Activated CD8-positive, alpha-beta memory T cell treated with anti-CD3 and anti-CD28 coated beads, Interleukin-2, amount 50 U/mL, for 24 hours (primary cell): ENCODE measurements around the gene MAP7.

Experiments used
- DNase-seq: peaks from one replicate; pipeline ENCODE4 v3.0.0-alpha.2; 2020; ENCODE audit errors: extremely low read depth

The MAP7 gene

DNA sequence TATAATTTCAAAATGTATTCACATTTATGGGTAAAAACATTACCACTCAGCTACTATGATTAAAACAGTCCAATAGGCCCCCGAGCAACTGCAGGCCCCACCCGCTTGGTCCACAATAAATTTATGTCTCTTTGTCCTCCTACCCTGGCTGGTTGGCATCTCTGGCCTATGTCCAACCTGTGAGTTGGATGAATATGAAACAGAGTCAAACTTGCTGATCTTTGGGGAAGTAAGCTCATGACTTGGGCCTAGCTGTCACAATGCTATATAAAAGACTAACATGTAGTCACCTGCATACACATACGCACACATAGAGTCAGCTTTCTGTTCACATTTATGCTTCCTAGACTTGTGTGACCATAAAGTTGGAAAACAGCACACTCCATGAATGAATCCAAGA, 20.5 kb downstream of the MAP7 start:
- no peak for DNase-seq

- DNase-seq = no peak
These were observed 21.7 kb downstream of the MAP7 start for GRCh38 chr6:136528477-136528876.

- DNase-seq = no peak
These were observed 22.4 kb downstream of the MAP7 start for GRCh38 chr6:136527831-136528230.

DNA sequence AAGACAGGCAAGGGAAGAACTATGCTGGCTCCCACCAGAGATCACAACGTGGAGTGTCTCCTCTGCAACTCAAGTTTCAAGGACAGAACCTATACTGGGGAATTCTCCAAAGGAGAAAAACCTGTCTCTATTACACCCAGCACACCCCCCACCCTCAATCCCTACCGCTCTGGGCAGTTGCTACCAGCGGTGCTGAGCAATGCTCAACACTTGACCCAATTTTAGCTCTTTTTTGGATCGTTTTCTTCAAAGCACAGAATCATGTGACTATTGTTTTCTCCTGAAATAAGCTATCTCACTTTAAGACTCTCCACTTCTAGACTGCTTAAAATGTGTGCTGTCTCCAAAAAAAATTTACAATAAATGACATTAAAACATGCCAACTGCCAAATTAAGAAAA, 23.3 kb downstream of the MAP7 start:
- DNase-seq = no peak

- no peak for DNase-seq
These were observed 23.9 kb downstream of the MAP7 start for GRCh38 chr6:136526196-136526930.

DNA sequence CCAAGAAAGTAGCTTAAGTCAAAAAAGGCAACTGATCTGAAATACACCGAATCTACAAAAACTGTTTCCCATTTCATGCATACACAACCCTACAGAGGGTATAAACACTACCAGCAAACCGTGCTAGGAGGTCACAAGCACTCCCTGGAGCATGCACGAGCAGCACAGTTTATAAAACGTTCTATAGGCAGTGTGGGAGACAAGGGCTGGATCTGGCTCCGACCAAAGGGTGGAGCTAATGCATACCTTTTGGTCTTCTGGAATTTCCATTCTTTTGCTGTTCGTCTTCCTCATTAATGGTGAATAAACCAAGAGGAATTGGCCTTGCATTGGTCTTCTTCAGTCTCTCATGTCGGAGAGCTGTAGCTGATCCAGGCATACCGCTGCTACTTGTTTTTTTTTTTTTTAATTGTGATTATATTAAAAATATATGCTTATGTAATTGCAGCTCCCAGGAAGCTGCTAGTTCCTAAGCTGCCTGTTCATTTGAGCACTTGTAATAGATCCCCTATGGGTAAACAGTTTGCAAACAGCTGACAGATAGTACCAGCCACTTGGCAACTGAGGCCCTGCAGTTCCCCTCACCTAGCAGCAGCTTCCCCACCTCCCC, 24.5 kb downstream of the MAP7 start:
- no peak for DNase-seq

GRCh38 chr6:136524936-136525413, 25.2 kb downstream of the MAP7 start:
- no peak for DNase-seq

DNA sequence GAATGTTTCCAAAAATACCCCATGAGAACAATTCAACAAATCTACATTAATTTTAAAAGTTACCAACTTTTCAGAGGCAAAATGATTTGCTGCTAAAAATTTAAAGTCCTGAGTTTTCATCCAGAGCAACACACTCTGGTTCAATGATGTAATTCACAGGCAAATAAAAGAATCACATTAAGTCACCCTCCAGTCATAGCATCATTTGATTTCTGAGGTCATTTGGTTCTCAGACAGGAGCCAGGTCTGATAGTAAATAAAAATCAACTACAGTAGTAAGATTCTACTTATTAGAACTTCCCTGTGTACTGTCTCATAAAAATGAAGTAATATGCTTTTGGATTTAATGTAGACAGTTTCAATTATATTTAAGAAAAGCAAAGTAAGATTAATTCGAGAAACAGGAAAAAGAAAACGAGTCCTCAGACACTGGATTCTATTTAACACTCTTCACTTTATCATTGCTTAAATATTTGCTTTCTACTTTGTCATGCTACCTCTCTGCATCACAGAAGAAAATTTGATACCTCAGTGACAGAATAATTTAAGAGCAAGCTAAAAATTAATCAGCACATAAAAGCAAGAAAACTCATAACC, 25.8 kb downstream of the MAP7 start:
- DNase-seq = no peak

DNA sequence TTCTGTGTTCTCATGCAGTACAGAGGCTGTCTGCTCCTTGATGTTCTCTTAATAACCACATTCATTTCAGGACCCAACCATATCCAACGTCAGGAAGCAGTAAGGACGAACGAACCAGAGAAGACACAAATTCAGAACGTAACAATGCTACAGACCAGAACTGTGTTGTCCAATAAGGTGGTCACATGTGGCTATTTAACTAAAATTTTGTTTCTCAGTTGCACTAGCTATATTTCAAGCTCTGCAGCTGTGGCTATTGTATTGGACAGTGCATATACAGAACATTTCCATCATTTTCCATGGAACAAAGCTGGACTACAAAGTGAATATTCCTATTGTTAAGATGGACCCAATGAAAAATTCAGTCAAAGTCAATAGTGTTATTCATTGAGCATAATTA, 27.0 kb downstream of the MAP7 start:
- no peak for DNase-seq

DNA sequence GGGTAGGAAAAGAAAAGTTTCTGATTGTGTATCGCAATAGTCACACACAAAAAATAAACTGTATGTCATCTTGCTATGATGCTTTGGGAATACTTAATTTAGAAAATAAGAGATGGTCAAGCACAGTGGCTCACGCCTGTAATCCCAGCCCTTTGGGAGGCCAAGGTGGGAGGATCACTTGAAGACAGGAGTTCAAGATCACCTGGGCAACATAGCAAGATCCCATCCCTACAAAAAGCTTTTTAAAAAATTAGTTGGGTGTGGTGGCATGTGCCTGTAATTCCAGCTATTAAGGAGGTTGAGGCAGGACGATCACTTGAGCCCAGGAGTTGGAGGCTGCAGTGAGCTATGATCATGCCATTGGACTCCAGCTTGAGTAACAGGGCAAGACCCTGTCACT, 27.6 kb downstream of the MAP7 start:
- DNase-seq = no peak

GRCh38 chr6:136521911-136522310, 28.3 kb downstream of the MAP7 start:
- DNase-seq = no peak

- no peak for DNase-seq
These were observed 28.8 kb downstream of the MAP7 start for GRCh38 chr6:136521427-136521826.

- no peak for DNase-seq
These were observed 29.7 kb downstream of the MAP7 start for GRCh38 chr6:136520517-136520916.

GRCh38 chr6:136517582-136517981, 32.6 kb downstream of the MAP7 start:
- no peak for DNase-seq

DNA sequence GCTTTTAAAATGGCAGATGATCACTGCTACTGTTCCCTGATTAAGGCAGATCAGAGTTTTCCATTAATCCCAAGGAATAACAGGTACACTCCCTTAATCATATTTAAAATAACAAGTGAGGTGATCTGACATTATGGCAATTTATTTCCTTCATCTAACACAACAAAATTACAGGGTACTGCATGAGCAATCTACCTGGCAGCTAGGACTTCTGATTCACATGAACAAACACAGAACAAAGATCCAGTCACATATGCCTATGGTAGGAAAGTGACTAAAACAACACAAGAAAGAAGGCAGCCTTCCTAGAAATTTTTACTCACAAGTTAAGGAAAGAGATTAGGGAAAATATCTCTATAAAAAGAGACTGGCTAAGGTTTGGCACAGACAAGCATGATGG, 33.2 kb downstream of the MAP7 start:
- no peak for DNase-seq

DNA sequence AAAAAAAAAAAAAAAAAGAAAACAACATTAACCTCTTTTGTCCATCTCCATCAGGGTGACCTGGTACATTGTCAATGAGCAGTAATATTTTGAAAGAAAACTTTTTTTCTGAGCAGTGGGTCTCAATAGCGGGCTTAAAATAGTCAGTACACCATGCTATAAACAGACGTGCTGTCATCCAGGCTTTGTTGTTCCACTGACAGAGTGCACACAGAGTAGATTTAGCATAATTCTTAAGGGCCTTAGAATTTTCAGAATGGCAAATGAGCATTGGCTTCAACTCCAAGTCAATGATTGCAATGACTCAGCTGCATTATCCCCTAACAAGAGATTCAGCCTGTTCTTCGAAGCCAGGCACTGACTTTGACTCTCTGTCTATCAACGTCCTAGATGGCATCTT, 35.6 kb downstream of the MAP7 start:
- no peak for DNase-seq

DNA sequence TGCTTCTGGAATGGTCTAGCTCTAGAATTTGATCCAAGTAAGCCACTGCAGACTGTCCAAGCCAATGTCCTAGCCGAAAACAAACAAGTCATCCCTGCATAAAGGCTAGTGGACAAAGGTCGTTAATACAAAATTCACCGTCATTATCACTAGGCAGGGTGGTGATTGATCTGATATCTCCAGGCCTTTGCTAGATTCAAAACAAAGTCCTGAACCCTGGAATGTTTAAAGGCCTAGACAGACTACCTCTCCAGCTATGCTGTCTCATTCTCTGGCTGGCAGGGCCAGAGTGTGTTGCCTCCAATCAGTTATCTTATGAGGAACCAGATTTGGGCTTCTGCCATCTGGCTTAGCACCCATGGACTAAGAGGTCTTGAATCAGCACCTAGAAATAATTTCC, 38.3 kb downstream of the MAP7 start:
- no peak for DNase-seq

DNA sequence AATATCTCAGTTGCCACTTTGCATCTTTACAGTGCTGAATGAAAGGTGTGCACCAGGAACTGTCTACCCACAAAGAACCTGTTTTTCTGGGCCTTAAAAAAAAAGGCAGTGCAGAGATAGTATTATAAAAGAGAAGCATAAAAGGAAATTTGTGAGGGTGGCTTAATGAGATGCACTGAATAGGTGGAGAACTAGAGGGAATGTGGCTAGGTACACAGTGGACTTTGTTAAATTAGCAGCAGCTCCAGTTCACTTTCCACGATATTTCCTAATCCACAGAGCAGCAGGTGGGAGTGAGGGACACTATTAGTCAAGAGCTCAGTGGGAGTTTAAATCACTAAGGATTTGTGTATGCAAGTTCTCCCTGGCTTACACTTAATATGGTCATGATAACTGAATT, 38.8 kb downstream of the MAP7 start:
- DNase-seq = no peak

DNA sequence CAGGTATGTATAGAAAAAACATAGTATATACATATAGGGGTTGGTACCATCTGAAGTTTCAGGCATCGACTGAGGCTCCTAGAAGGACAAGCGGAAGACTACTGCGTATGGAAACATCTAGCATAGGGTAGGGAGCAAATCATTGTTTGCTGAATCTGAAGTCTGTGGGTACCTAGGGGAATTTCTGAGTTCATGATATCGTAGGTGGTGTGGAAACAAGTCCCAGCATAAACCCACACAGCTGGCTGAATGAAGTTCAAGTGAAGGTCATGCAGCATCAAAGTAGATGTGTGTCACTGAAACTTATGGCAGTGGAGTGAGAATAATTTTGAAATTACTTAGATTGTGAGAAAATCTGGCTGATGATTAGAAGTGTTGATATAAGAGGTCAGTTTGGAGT, 39.4 kb downstream of the MAP7 start:
- DNase-seq = no peak

GRCh38 chr6:136510299-136510698, 39.9 kb downstream of the MAP7 start:
- DNase-seq = no peak

GRCh38 chr6:136508725-136509392, 41.4 kb downstream of the MAP7 start:
- DNase-seq = no peak

DNA sequence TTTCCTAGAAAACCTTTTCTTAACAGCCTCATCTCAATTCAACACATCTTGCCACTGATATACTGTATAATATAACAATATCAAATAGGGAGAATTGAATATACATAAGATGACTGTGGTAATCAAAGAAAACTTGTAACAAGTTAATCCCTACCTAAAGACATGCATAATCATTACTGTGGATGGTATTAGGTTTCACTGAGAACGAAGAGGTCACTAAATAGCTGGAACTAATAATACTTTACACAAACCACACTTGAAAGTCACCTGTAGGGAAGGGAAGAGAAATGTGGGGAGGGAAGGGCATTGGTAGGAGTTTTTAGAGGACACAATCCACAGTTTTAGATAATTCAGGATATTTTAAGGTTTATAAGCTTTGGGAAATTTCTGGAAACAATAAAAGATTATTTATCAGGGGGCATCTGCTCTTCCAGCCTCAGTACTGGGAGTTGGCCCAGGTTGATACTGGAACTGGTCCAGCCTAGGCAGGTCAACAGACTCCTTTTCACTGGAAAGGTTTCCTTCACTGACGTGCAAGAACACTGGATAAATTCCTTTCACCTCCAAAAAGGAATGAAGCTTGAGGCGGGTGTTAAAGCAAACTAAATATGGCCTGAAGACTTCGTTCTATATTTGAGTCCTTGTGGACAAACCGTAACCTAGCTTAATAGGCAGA, 44.0 kb downstream of the MAP7 start:
- DNase-seq = no peak
